ENCODE measurements around the gene SLC9A3. TPM values are rescaled to one million over a fixed set of nuclear protein-coding genes. Genes with fewer than 3 reads are reported as not detected.
A peak's percentile ranks its signal among the peaks of the same experiment; 100 is the strongest.

The SLC9A3 gene
- total and polyA plus RNA-seq, 2 of the 13 experiments (the other 11 are each of a cell fraction or from before 2014, with no cell fraction given): 1.5 to 1.8 TPM

DNA sequence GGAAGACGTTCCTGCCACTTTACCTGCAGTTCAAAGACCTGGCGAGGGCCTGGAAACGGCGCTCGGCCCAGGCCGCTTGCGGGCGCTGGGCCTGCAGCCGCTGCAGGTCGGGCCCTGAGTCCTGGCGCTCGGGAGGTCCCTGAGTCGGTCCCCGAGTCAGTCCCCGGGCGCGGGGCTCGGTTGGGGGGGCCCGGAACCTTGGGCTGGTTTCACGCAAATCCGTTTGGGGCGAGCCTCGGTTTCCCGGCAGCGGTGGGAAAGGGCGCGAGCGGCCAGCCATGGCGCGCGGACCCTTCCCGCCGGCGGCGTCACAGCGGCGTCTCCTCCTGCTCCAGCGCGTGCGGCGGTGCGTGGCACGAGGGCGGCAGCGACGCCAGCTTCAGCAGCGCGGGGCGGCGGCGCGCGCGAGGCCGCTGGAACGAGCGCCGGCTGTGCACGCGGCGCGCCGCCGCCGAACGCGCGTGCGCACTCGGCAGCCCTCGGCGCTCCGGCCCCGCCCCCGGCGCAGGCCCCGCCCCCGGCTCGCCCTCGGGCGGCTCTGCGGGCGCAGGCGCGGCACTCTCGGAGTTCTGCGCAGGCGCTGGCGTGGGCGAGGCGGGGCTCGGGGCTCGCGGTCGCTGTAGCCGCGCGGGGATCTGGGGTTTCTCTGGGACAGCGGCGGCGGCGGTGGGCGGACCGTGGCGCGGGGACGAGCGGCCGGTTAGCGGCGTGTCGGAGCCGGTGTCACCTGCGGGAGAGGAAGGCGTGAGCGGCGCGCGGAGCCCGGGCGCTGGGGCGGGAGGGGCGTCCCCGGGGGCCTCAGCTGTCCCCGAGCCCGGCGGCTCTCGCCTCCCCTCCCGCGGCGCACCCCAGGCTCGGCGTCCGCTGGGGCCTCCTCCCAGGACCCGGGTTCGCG is 51.3 kb downstream of the SLC9A3 start (continued):
- TF ChIP-seq ZNF280B (CRISPR knock-in tag; IDR thresholded peaks at IDR 0.05; ENCODE audit: borderline replicate concordance): peak; percentile 93
- TF ChIP-seq FOXC1 (CRISPR knock-in tag; IDR thresholded peaks at IDR 0.05; ENCODE audit: borderline replicate concordance): peak; percentile 90; the same call in 1 of the 2 replicates
- TF ChIP-seq ZNF296 (CRISPR knock-in tag; conservative IDR thresholded peaks at IDR 0.05): no peak
- peak; percentile 87 for TF ChIP-seq SALL1 (CRISPR knock-in tag; IDR thresholded peaks at IDR 0.05)
- TF ChIP-seq, protein P1, sequence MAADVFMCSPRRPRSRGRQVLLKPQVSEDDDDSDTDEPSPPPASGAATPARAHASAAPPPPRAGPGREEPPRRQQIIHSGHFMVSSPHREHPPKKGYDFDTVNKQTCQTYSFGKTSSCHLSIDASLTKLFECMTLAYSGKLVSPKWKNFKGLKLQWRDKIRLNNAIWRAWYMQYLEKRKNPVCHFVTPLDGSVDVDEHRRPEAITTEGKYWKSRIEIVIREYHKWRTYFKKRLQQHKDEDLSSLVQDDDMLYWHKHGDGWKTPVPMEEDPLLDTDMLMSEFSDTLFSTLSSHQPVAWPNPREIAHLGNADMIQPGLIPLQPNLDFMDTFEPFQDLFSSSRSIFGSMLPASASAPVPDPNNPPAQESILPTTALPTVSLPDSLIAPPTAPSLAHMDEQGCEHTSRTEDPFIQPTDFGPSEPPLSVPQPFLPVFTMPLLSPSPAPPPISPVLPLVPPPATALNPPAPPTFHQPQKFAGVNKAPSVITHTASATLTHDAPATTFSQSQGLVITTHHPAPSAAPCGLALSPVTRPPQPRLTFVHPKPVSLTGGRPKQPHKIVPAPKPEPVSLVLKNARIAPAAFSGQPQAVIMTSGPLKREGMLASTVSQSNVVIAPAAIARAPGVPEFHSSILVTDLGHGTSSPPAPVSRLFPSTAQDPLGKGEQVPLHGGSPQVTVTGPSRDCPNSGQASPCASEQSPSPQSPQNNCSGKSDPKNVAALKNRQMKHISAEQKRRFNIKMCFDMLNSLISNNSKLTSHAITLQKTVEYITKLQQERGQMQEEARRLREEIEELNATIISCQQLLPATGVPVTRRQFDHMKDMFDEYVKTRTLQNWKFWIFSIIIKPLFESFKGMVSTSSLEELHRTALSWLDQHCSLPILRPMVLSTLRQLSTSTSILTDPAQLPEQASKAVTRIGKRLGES (CRISPR knock-in tag; IDR thresholded peaks at IDR 0.05; ENCODE audit: borderline replicate concordance): peak; percentile 93
- TF ChIP-seq RFXAP (CRISPR knock-in tag; IDR thresholded peaks at IDR 0.05; ENCODE audit: borderline replicate concordance): peak; percentile 80
- TF ChIP-seq, protein P2, sequence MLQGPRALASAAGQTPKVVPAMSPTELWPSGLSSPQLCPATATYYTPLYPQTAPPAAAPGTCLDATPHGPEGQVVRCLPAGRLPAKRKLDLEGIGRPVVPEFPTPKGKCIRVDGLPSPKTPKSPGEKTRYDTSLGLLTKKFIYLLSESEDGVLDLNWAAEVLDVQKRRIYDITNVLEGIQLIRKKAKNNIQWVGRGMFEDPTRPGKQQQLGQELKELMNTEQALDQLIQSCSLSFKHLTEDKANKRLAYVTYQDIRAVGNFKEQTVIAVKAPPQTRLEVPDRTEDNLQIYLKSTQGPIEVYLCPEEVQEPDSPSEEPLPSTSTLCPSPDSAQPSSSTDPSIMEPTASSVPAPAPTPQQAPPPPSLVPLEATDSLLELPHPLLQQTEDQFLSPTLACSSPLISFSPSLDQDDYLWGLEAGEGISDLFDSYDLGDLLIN (CRISPR knock-in tag; IDR thresholded peaks at IDR 0.05; ENCODE audit: borderline replicate concordance): no peak; the same call in 1 of the 2 replicates
- peak; percentile 67; the same call in 1 of the 2 replicates for TF ChIP-seq ZNF205 (CRISPR knock-in tag; IDR thresholded peaks at IDR 0.05)
- TF ChIP-seq, protein P3, sequence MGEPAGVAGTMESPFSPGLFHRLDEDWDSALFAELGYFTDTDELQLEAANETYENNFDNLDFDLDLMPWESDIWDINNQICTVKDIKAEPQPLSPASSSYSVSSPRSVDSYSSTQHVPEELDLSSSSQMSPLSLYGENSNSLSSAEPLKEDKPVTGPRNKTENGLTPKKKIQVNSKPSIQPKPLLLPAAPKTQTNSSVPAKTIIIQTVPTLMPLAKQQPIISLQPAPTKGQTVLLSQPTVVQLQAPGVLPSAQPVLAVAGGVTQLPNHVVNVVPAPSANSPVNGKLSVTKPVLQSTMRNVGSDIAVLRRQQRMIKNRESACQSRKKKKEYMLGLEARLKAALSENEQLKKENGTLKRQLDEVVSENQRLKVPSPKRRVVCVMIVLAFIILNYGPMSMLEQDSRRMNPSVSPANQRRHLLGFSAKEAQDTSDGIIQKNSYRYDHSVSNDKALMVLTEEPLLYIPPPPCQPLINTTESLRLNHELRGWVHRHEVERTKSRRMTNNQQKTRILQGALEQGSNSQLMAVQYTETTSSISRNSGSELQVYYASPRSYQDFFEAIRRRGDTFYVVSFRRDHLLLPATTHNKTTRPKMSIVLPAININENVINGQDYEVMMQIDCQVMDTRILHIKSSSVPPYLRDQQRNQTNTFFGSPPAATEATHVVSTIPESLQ (CRISPR knock-in tag; conservative IDR thresholded peaks at IDR 0.05): peak; percentile 75; the same call in 1 of the 2 replicates
- TF ChIP-seq MYPOP (CRISPR knock-in tag; IDR thresholded peaks at IDR 0.05): peak; percentile 81; the same call in 1 of the 2 replicates
- TF ChIP-seq AHR (CRISPR knock-in tag; IDR thresholded peaks at IDR 0.05): 0 out of 2 replicates have a peak, but pooled peaks have one; percentile 53
- TF ChIP-seq, protein P4, sequence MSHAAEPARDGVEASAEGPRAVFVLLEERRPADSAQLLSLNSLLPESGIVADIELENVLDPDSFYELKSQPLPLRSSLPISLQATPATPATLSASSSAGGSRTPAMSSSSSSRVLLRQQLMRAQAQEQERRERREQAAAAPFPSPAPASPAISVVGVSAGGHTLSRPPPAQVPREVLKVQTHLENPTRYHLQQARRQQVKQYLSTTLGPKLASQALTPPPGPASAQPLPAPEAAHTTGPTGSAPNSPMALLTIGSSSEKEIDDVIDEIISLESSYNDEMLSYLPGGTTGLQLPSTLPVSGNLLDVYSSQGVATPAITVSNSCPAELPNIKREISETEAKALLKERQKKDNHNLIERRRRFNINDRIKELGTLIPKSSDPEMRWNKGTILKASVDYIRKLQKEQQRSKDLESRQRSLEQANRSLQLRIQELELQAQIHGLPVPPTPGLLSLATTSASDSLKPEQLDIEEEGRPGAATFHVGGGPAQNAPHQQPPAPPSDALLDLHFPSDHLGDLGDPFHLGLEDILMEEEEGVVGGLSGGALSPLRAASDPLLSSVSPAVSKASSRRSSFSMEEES (CRISPR knock-in tag; IDR thresholded peaks at IDR 0.05): peak; percentile 52; the same call in 1 of the 2 replicates
- peak; percentile 84; the same call in 1 of the 2 replicates for TF ChIP-seq ZNF772 (CRISPR knock-in tag; IDR thresholded peaks at IDR 0.05)
- TF ChIP-seq MTF1 (CRISPR knock-in tag; IDR thresholded peaks at IDR 0.05): peak; percentile 92
- TF ChIP-seq KDM5A (IDR thresholded peaks at IDR 0.05; ENCODE audit: borderline replicate concordance, low read length): peak; percentile 51; the same call in 1 of the 2 replicates

Data from HepG2 (cell line).